Stimulated activated CD4-positive, alpha-beta T cell treated with anti-CD3 and anti-CD28 coated beads, Interleukin-12 subunit alpha, Interleukin-12 subunit beta, amount 100 ng/mL, for 24 hours (primary cell): ENCODE measurements around the gene TMEM69.
"Not testable (repeated sequence)": the region's sequence is repeated elsewhere in the genome, so short reads cannot be mapped to it uniquely, and the experiment has no call there.

Experiments
- DNase-seq, 2 experiments: peaks; one replicate each; pipeline ENCODE4 v3.0.0-alpha.2; 2020; ENCODE audit warnings: low read depth in 2 of 2

The TMEM69 gene

DNA sequence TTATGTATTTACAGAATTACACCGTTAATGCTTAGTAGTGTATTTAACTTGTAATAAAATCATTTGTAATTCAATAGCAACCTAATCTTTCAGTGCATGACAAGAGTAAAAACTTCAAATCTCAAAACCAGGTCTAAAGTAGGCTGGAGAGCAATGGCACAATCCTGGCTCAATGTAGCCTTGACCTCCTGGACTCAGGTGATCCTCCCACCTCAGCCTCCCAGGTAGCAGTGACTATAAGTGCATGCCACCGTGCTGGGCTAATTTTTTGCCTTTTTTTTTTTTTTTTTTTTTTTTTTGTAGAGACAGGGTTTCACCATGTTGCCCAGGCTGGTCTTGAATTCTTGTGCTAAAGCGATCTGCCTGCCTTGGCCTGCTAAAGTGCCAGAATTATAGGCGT, 51.2 kb downstream of the TMEM69 start:
- DNase-seq = no peak

- DNase-seq = not testable (repeated sequence)
Measured at GRCh38 chr1:45739641-45740156, 51.7 kb downstream of the TMEM69 start.
